ENCODE results near the gene PPP1R14C. TPM values are rescaled to one million over a fixed set of nuclear protein-coding genes. Genes with fewer than 3 reads are reported as not detected.

Gene PPP1R14C
- total RNA-seq, 2 experiments from 2014 or later, result 0.10 TPM

DNA sequence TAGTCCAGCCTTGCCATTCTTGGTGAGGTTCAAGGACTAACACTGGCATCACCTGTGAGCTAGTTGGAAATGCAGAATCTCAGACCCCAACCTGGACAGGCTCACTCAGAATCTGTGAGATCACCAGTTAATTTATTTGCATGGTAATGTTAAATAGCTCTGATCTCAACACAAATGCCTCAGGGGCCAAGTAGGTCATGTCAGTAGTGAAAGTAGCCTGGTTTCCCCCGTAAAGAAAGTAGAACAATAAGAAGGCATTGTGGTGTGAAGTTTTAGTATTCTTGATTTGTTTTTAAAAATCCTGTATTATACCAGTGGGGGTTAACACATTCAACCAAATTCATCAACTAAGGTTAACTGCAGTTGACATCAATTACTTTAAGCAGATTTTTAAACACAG lies 105.5 kb downstream of the PPP1R14C start:
- ChIA-PET CTCF (no interaction called here), POLR2A (no interaction called here)
- peaks cover 12% of the 10 kb centered on the region for H3K36me3 Mint-ChIP-seq (ENCODE audit: low read depth)
- peaks cover 9% of the 10 kb centered on the region for H3K4me1 Mint-ChIP-seq
- H3K4me3 Mint-ChIP-seq, result no peak overlapping the region
- peaks cover 13% of the 10 kb centered on the region for H3K9me3 Mint-ChIP-seq
- no peak for DNase-seq
- peaks cover 11% of the 10 kb centered on the region for H3K27me3 Mint-ChIP-seq
- no peak overlapping the region for H3K27ac Mint-ChIP-seq

- Mint-ChIP-seq H3K36me3 (ENCODE audit: low read depth) (peaks cover 12% of the 10 kb centered on the region), H3K4me1 (peaks cover 17% of the 10 kb centered on the region), H3K27ac (no peak overlapping the region), H3K9me3 (peaks cover 13% of the 10 kb centered on the region), H3K4me3 (no peak overlapping the region), H3K27me3 (peaks cover 11% of the 10 kb centered on the region)
- ChIA-PET POLR2A (no interaction called here), CTCF (no interaction called here)
- DNase-seq, result no peak
Measured at GRCh38 chr6:150249261-150249660, 106.4 kb downstream of the PPP1R14C start.

DNA sequence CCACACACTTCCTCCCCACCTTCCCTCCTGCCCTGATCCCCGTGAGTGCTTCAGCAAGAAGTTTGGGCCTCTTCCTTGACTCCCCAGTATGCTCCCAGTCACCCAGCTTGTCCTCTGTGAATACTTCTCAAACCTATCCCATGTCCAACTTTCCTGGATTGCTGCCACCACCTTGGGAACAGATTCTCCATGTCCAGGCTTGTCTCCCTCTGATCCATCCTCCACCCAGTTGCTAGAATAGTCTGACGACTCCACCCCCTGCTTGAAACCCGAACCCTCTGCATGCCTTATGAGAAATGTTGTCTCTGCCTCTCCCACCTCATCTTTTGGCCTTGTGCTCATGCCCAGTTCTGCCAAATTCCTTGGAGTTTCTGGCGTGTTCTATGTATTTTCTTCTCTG lies 108.0 kb downstream of the PPP1R14C start:
- Mint-ChIP-seq H3K27ac (no peak overlapping the region), H3K27me3 (peaks cover 9% of the 10 kb centered on the region), H3K9me3 (peaks cover 13% of the 10 kb centered on the region), H3K4me3 (no peak overlapping the region), H3K36me3 (ENCODE audit: low read depth) (peaks cover 12% of the 10 kb centered on the region), H3K4me1 (peaks cover 24% of the 10 kb centered on the region)
- ChIA-PET POLR2A (no interaction called here), CTCF (no interaction called here)
- no peak for DNase-seq

GRCh38 chr6:150251566-150252186 lies 108.8 kb downstream of the PPP1R14C start:
- no peak overlapping the region for H3K27ac Mint-ChIP-seq
- ChIA-PET CTCF (no interaction called here), POLR2A (no interaction called here)
- H3K9me3 Mint-ChIP-seq, result peaks cover 13% of the 10 kb centered on the region
- no peak for DNase-seq
- peaks cover 12% of the 10 kb centered on the region for H3K27me3 Mint-ChIP-seq
- H3K4me3 Mint-ChIP-seq, result no peak overlapping the region
- H3K4me1 Mint-ChIP-seq, result peaks cover 33% of the 10 kb centered on the region
- peaks cover 12% of the 10 kb centered on the region for H3K36me3 Mint-ChIP-seq (ENCODE audit: low read depth)

DNA sequence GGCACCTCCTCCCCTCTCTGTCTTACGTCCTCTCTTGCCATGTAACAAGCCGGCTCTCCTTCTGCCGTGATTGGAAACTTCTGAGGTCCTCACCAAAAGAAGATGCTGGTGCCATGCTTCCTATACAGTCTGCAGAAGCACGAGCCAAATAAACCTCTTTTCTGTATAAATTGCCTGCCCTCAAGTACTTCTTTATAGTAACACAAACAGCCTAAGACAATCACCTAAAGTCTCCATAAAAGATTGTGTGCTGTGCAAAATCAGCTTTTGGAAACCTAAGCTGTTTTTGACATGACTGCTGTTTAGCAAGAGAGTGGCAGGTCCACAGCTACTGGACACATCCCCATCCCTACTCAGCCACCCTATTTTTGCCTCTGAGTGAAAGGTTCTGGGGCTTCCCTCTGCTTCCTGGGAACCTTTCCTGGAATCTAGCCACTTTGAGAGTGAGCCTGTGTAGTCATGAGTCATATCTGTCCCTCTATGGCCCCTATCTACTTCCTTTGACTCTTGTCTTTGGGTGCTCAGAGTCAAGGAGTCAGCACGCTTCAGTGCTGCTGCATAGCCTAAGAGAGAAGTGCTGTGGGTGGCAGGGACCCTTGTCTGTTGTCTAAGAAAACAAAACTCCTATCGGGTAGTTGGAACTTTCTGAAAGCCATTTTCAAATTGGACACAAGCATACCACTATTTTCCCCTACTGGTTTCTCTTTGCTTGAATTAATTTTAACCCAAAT lies 110.0 kb downstream of the PPP1R14C start:
- H3K4me3 Mint-ChIP-seq, result no peak overlapping the region
- peaks cover 5% of the 10 kb centered on the region for H3K36me3 Mint-ChIP-seq (ENCODE audit: low read depth)

DNA sequence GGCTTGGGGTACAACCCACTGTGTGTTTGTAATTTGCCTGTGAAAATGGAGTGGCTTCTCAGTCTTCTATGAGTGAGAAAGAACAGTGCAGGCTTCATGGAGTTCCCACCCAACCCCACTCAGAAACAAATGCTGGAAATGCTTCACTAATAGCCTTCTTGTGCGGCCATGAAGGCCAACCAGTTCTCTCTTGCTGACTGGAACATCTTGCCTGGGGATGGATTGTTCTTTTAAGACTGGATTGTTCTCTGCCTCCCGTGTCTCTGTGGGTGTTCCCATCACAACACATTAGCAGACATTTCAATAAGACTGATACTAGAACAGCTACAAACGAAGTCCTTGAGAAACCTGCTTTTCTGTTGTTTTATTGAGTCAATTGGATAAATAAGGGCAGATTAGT lies 110.6 kb downstream of the PPP1R14C start:
- peaks cover 8% of the 10 kb centered on the region for H3K9me3 Mint-ChIP-seq
- peaks cover 4% of the 10 kb centered on the region for H3K36me3 Mint-ChIP-seq (ENCODE audit: low read depth)
- no peak overlapping the region for H3K27ac Mint-ChIP-seq
- H3K4me1 Mint-ChIP-seq, result peaks cover 42% of the 10 kb centered on the region
- ChIA-PET CTCF (no interaction called here), POLR2A (no interaction called here)
- peaks cover 9% of the 10 kb centered on the region for H3K27me3 Mint-ChIP-seq
- no peak for DNase-seq
- no peak overlapping the region for H3K4me3 Mint-ChIP-seq

More for the DNA sequence above, 110.0 kb downstream of the PPP1R14C start:
- Mint-ChIP-seq H3K4me1 (peaks cover 42% of the 10 kb centered on the region), H3K27ac (peak overlapping the region; percentile 42), H3K9me3 (peaks cover 7% of the 10 kb centered on the region), H3K27me3 (peaks cover 9% of the 10 kb centered on the region)
- DNase-seq, result peak; percentile 22
- CTCF ChIA-PET, result no interaction called here
- POLR2A ChIA-PET, result no interaction called here

- ChIA-PET POLR2A (no interaction called here), CTCF (no interaction called here)
- H3K4me3 Mint-ChIP-seq, result no peak overlapping the region
- no peak for DNase-seq
- peaks cover 8% of the 10 kb centered on the region for H3K9me3 Mint-ChIP-seq
- peaks cover 8% of the 10 kb centered on the region for H3K27me3 Mint-ChIP-seq
- H3K27ac Mint-ChIP-seq, result no peak overlapping the region
- H3K4me1 Mint-ChIP-seq, result peaks cover 42% of the 10 kb centered on the region
- H3K36me3 Mint-ChIP-seq (ENCODE audit: low read depth), result peaks cover 4% of the 10 kb centered on the region
Measured at GRCh38 chr6:150254770-150255169, 111.9 kb downstream of the PPP1R14C start.

DNA sequence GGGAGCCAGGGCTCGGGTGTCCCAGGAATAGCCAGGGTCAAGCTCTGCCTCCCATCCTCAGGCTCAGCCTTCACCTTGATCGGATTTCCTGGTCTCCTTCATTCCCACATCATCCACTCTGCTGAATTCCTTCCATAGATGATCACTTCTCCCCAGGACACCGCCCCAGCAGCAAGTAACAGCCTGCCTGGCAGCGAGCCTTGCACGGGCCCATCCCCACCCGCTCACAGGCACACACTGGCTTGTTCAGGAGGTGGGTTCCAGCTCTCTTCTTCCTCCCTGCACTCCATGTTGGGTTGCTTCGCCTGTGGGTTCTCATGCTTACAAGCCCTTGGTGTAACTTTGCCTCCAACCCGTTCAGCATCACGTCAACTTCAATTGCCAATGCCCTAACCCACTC lies 113.0 kb downstream of the PPP1R14C start:
- Mint-ChIP-seq H3K9me3 (peaks cover 6% of the 10 kb centered on the region), H3K27me3 (peaks cover 11% of the 10 kb centered on the region), H3K36me3 (ENCODE audit: low read depth) (peaks cover 3% of the 10 kb centered on the region), H3K4me1 (peaks cover 42% of the 10 kb centered on the region), H3K27ac (no peak overlapping the region), H3K4me3 (no peak overlapping the region)
- no peak for DNase-seq
- POLR2A ChIA-PET, result no interaction called here
- CTCF ChIA-PET, result interaction anchor here (0.6 kb wide), 1 partner anchor 811 kb away, joined by 3 read pairs; no protein-coding TSS in a partner anchor

DNA sequence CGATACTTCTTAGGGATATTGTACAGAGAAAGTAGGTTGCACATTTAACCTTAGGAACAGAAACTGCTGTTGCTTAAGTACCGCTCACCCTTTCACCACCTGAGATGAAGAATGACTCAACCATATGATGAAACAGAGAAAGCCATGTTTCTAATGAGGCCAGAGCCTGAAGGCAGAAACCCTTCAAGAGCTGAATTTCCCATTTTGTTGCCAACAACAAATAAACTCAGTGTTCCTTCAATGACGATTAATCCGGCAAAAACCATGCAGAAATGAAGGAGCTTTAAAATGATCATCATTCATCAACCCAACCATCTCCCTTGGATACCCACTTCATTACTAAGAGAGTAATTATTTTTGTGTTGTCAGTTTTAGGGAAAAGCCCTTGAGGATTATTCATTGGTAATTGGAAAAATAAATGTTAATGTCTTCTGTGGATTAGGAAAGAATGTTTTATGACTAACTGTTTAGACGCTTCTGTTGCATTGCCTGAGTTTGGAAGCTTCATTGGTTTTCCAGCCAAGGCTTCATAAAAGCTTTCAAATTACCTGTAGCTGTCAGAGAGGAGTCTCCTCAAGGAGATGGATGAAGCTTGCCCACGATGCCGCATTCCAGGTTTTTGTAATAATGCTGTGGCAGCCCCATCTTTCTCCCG lies 113.9 kb downstream of the PPP1R14C start:
- DNase-seq, result no peak
- H3K36me3 Mint-ChIP-seq (ENCODE audit: low read depth), result no peaks in the 10 kb centered on the region
- peaks cover 4% of the 10 kb centered on the region for H3K9me3 Mint-ChIP-seq
- ChIA-PET POLR2A (no interaction called here), CTCF (no interaction called here)
- no peak overlapping the region for H3K4me3 Mint-ChIP-seq
- H3K4me1 Mint-ChIP-seq, result peaks cover 42% of the 10 kb centered on the region
- no peak overlapping the region for H3K27ac Mint-ChIP-seq
- peaks cover 14% of the 10 kb centered on the region for H3K27me3 Mint-ChIP-seq

DNA sequence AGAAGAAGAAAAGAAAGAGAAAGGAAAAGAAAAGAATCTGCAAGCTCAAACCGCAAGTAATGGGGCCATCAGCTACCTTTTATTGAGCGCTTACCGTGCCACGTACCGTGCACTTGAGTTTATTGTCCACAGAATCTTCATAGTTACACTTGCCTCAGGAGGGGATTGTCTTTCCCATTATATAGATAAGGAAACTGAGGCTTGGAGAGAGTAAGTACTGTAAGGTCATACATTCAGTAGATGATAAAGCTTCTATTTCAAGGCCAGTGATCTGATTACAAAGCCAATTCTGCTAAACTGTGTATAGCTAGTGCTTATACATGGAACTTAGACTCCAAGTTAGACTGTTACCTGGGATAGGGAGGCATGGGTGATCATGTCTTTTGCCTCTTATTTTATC lies 115.5 kb downstream of the PPP1R14C start:
- Mint-ChIP-seq H3K27me3 (peaks cover 13% of the 10 kb centered on the region), H3K4me3 (no peak overlapping the region), H3K9me3 (peaks cover 16% of the 10 kb centered on the region), H3K36me3 (ENCODE audit: low read depth) (peaks cover 9% of the 10 kb centered on the region), H3K4me1 (peaks cover 35% of the 10 kb centered on the region), H3K27ac (no peak overlapping the region)
- POLR2A ChIA-PET, result interaction anchor here (0.5 kb wide), 1 partner anchor 30 kb away, joined by 4 read pairs; no protein-coding TSS in a partner anchor
- no peak for DNase-seq
- CTCF ChIA-PET, result interaction anchor here (1.3 kb wide), 1 partner anchor 178 kb away, joined by 4 read pairs; no protein-coding TSS in a partner anchor

GRCh38 chr6:150260931-150261330 lies 118.1 kb downstream of the PPP1R14C start:
- ChIA-PET CTCF (no interaction called here), POLR2A (no interaction called here)
- Mint-ChIP-seq H3K9me3 (peaks cover 22% of the 10 kb centered on the region), H3K4me3 (no peak overlapping the region), H3K36me3 (ENCODE audit: low read depth) (peaks cover 11% of the 10 kb centered on the region), H3K4me1 (peaks cover 26% of the 10 kb centered on the region), H3K27ac (no peak overlapping the region), H3K27me3 (peaks cover 9% of the 10 kb centered on the region)
- DNase-seq, result no peak

DNA sequence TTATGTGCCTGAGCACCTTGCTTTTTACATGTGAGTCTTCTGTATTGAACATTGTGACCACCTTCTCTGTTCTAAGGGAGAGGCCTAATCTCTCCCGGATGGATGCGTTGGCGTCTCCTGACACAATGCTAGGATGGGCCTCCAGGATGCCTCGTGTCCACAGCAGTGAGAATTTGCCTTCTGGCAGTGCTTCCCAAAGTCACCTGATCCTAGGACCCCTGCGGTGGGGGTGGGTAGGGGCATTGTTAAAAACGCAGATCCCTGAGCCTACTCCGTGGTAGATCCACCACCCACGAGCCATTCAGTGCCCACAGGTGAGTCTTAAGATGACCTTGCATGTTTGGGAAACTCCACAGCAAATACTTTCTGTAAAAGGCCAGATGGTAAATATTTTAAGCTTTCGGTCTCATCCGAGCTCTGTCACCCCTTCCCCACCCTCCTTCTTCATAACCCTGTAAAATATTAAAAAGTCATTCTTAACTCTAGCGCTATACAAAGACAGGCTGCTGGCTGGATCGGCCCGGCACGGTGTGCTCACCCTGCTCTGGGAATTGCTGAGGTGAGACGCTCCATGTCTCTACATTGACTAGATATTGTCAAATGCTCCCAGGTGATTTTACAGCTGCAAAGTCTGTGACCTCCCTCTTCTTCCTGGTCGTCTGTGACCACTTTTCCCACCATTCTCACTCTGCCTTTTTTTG lies 119.3 kb downstream of the PPP1R14C start:
- Mint-ChIP-seq H3K4me1 (peaks cover 15% of the 10 kb centered on the region), H3K27me3 (peaks cover 7% of the 10 kb centered on the region), H3K9me3 (peaks cover 22% of the 10 kb centered on the region), H3K36me3 (ENCODE audit: low read depth) (peaks cover 11% of the 10 kb centered on the region), H3K4me3 (no peak overlapping the region), H3K27ac (no peak overlapping the region)
- no peak for DNase-seq
- ChIA-PET POLR2A (no interaction called here), CTCF (no interaction called here)

GRCh38 chr6:150263765-150264404 lies 121.0 kb downstream of the PPP1R14C start:
- Mint-ChIP-seq H3K4me3 (no peak overlapping the region), H3K27me3 (peaks cover 7% of the 10 kb centered on the region), H3K9me3 (peaks cover 17% of the 10 kb centered on the region), H3K36me3 (ENCODE audit: low read depth) (peaks cover 11% of the 10 kb centered on the region), H3K27ac (peak overlapping the region; percentile 83), H3K4me1 (peaks cover 9% of the 10 kb centered on the region)
- POLR2A ChIA-PET, result no interaction called here
- CTCF ChIA-PET, result no interaction called here
- peak; percentile 64 for DNase-seq
